Measurements from ENCODE around the gene ARID4A. TPM values are rescaled to one million over a fixed set of nuclear protein-coding genes. Genes with fewer than 3 reads are reported as not detected.
"Not testable (repeated sequence)": the region's sequence is repeated elsewhere in the genome, so short reads cannot be mapped to it uniquely, and the experiment has no call there.

ARID4A gene
- polyA plus RNA-seq, 3 donors: 6.5 to 13.2 (median 10.5) TPM

DNA sequence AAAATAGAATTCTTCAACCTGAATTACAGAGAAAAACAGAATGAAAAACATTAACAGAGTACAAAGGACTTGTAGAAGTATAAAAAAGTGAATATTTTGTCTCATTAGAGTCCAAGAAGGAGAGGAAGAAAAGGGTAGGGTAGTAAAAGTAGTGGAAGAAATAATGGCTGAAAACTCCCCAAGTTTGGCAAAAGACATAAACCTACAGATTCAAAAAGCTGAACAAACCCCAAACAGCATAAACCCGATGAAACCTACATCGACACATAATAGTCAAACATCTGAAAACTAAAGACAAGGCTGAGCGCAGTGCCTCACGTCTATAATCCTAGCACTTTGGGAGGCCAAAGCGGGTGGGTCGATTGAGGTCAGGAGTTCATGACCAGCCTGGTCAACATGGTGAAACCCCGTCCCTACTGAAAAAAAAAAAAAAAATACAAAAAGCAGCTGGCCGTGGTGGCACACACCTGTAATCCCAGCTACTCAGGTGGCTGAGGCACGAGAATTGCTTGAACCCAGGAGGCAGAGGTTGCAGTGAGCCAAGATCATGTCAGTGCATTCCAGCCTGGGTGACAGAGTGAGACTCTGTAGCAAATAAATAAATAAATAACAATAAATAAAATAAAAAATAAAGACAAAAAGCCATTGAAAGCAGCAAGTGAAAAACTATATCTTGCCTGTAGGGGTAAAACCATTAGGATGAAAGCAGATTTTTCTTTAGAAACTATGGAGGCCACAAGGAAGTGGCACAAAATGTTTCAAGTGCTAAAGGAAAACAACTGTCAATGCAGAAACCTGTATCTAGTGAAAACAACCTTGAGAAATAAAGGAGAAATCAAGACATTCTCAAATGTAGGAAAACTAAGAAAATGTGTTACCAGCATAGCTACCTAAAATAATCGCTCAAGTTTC lies 117.5 kb downstream of the ARID4A start:
- Mint-ChIP-seq H3K27me3 (ENCODE audit: low read depth in 3 of 3) (no peaks in the 10 kb centered on the region), H3K36me3 (peaks cover 44 to 61% of the 10 kb centered on the region in 2 donors), H3K27ac (peak overlapping the region in 1 of 7 donors; percentile 6), H3K4me1 (peaks cover 2% of the 10 kb centered on the region), H3K4me3 (no peak overlapping the region), H3K9me3 (peaks cover 0 to 6% (median 4%) of the 10 kb centered on the region in 7 donors)
- H2AFZ ChIP-seq (ENCODE audit: insufficient read depth, low read depth, low read length, poor library complexity, severe bottlenecking): no peak overlapping the region
- DNase-seq: no peak
- no peaks in the 10 kb centered on the region for H4K20me1 ChIP-seq (ENCODE audit: insufficient read depth, low read length)
- peaks cover 29 to 69% of the 10 kb centered on the region in 2 donors for H3K36me3 ChIP-seq (replicated peaks in 1 of 2; ENCODE audit: control insufficient read depth in 1 of 2, insufficient read depth in 2 of 2, low read length in 2 of 2)
- H3K27ac ChIP-seq (ENCODE audit: low read depth in 1 of 2, low read length in 2 of 2): no peak overlapping the region
- TF ChIP-seq, protein P1, sequence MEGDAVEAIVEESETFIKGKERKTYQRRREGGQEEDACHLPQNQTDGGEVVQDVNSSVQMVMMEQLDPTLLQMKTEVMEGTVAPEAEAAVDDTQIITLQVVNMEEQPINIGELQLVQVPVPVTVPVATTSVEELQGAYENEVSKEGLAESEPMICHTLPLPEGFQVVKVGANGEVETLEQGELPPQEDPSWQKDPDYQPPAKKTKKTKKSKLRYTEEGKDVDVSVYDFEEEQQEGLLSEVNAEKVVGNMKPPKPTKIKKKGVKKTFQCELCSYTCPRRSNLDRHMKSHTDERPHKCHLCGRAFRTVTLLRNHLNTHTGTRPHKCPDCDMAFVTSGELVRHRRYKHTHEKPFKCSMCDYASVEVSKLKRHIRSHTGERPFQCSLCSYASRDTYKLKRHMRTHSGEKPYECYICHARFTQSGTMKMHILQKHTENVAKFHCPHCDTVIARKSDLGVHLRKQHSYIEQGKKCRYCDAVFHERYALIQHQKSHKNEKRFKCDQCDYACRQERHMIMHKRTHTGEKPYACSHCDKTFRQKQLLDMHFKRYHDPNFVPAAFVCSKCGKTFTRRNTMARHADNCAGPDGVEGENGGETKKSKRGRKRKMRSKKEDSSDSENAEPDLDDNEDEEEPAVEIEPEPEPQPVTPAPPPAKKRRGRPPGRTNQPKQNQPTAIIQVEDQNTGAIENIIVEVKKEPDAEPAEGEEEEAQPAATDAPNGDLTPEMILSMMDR (IDR thresholded peaks at IDR 0.05): no peak
- H3K79me2 ChIP-seq (ENCODE audit: insufficient read depth, low read length): peaks cover 6% of the 10 kb centered on the region
- H3K4me1 ChIP-seq (ENCODE audit: control insufficient read depth in 1 of 2, insufficient read depth in 2 of 2, low read length in 2 of 2): no peaks in the 10 kb centered on the region
- H3K9me3 ChIP-seq (replicated peaks in 1 of 2; ENCODE audit: control insufficient read depth in 1 of 2, insufficient read depth in 1 of 2, low read length in 2 of 2): no peaks in the 10 kb centered on the region
- intact Hi-C loops (cut with micrococcal nuclease): no loop called here
- H3K27me3 ChIP-seq (ENCODE audit: control insufficient read depth in 2 of 2, insufficient read depth in 2 of 2, low read length in 2 of 2): no peaks in the 10 kb centered on the region
- 100% methylated on average over 6 of the region's 10 CpGs for WGBS (ENCODE audit: insufficient coverage)
- H3K4me2 ChIP-seq (replicated peaks; ENCODE audit: extremely low read depth, low read length, poor library complexity, severe bottlenecking): no peak overlapping the region
- H3K9ac ChIP-seq (ENCODE audit: insufficient read depth, low read length, poor library complexity, severe bottlenecking): no peak overlapping the region
- H3K4me3 ChIP-seq (replicated peaks in 1 of 3; ENCODE audit: low read depth in 2 of 3, low read length in 3 of 3): no peak overlapping the region

DNA sequence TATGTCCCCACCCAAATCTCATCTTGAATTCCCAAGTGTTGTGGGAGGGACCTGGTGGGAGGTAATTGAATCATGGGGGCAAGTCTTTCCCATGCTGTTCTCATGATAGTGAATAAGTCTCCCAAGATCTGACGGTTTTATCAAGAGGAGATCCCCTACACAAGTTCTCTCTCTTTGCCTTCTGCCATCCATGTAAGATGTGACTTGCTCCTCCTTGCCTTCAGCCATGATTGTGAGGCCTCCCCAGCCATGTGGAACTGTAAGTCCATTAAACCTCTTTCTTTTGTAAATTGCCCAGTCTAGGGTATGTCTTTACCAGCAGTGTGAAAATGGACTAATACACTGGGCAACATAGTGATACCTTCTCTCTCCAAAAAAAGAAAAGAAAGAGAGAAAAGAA lies 118.6 kb downstream of the ARID4A start:
- H3K27me3 Mint-ChIP-seq (ENCODE audit: low read depth in 3 of 3); H3K79me2 ChIP-seq (ENCODE audit: insufficient read depth, low read length): not testable (repeated sequence)
- peak overlapping the region in 1 of 7 donors; percentile 73 for H3K27ac Mint-ChIP-seq

More for the DNA sequence above, 118.6 kb downstream of the ARID4A start:
- peaks cover 26 to 68% of the 10 kb centered on the region in 2 donors for H3K36me3 ChIP-seq (replicated peaks in 1 of 2; ENCODE audit: control insufficient read depth in 1 of 2, insufficient read depth in 2 of 2, low read length in 2 of 2)
- H3K4me1 Mint-ChIP-seq; H3K4me3 ChIP-seq (replicated peaks in 1 of 3; ENCODE audit: low read depth in 2 of 3, low read length in 3 of 3); H3K4me1 ChIP-seq (ENCODE audit: control insufficient read depth in 1 of 2, insufficient read depth in 2 of 2, low read length in 2 of 2); intact Hi-C loops (cut with micrococcal nuclease); H3K4me3 Mint-ChIP-seq; H2AFZ ChIP-seq (ENCODE audit: insufficient read depth, low read depth, low read length, poor library complexity, severe bottlenecking); H3K4me2 ChIP-seq (replicated peaks; ENCODE audit: extremely low read depth, low read length, poor library complexity, severe bottlenecking); H3K27me3 ChIP-seq (ENCODE audit: control insufficient read depth in 2 of 2, insufficient read depth in 2 of 2, low read length in 2 of 2); H4K20me1 ChIP-seq (ENCODE audit: insufficient read depth, low read length); H3K9ac ChIP-seq (ENCODE audit: insufficient read depth, low read length, poor library complexity, severe bottlenecking); H3K9me3 Mint-ChIP-seq; H3K27ac ChIP-seq (ENCODE audit: low read depth in 1 of 2, low read length in 2 of 2); DNase-seq; H3K9me3 ChIP-seq (replicated peaks in 1 of 2; ENCODE audit: control insufficient read depth in 1 of 2, insufficient read depth in 1 of 2, low read length in 2 of 2): not testable (repeated sequence)
- peaks cover 46 to 53% of the 10 kb centered on the region in 2 donors for H3K36me3 Mint-ChIP-seq
- no CpG with 5 or more reads among the region's 1 CpG for WGBS (ENCODE audit: insufficient coverage)

Small RNA genes lying within 50 kb of the gene (small RNA-seq; reads per million reads assigned to genes)
- gene RNU6-341P (ENCODE audit: insufficient read length, low read depth): not detected

Other genes with a start within 250 kb of the ARID4A start
- under 1 TPM in 1 of 3 donors, not detected in 2; 0.07 TPM for gene ARMH4, start 146.3 kb upstream of the ARID4A start, polyA plus RNA-seq
- 10 to 100 TPM; 33.8 to 91.7 (median 83.3) TPM for gene ACTR10, start 98.4 kb upstream of the ARID4A start, polyA plus RNA-seq
- gene PSMA3, start 53.7 kb upstream of the ARID4A start, polyA plus RNA-seq: 100 to 1,000 TPM in 2 of 3 donors, 10 to 100 TPM in 1; 59.9 to 170 (median 147) TPM
- gene TOMM20L, start 97.4 kb downstream of the ARID4A start, polyA plus RNA-seq: under 1 TPM in 1 of 3 donors, not detected in 2; 0.33 TPM
- 10 to 100 TPM; 26.2 to 45.7 (median 29.9) TPM for gene TIMM9, start 129.0 kb downstream of the ARID4A start, polyA plus RNA-seq
- 1 to 10 TPM; 3.4 to 7.5 (median 4.4) TPM for gene KIAA0586, start 129.2 kb downstream of the ARID4A start, polyA plus RNA-seq

All from CD14-positive monocyte (primary cell).